ENCODE results near the gene TTC39C. TPM values are rescaled to one million over a fixed set of nuclear protein-coding genes. Genes with fewer than 3 reads are reported as not detected.

TTC39C gene
- total and polyA plus RNA-seq, 2 experiments from 2014 or later = 69.4 to 136 TPM

- Histone ChIP-seq H3K27ac (ENCODE audit: low read depth) (peak overlapping the region; percentile 34; the same call in 1 of the 2 replicates), H3K4me1 (ENCODE audit: insufficient read depth) (0 out of 2 replicates have a peak, but pooled peaks cover 7% of the 10 kb centered on the region), H3K79me2 (replicated peaks; ENCODE audit: insufficient read depth) (peaks cover 97% of the 10 kb centered on the region), H3K4me3 (no peak overlapping the region), H3F3A (replicated peaks; ENCODE audit: low read depth) (no peaks in the 10 kb centered on the region; the same call in 1 of the 2 replicates), H3K4me2 (no peak overlapping the region), H2AFZ (no peak overlapping the region), H3K36me3 (ENCODE audit: insufficient read depth) (no peaks in the 10 kb centered on the region; the same call in 1 of the 2 replicates), H3K27me3 (ENCODE audit: insufficient read depth) (no peaks in the 10 kb centered on the region), H4K20me1 (replicated peaks; ENCODE audit: insufficient read depth) (peaks cover 12% of the 10 kb centered on the region), H3K9me2 (ENCODE audit: insufficient read depth) (no peaks in the 10 kb centered on the region)
- H3K9me3 Mint-ChIP-seq = peaks cover 11% of the 10 kb centered on the region
- no peak for DNase-seq (ENCODE audit: low spot score)
- H3K4me1 Mint-ChIP-seq = peaks cover 6% of the 10 kb centered on the region; the same call in 2 of the 3 replicates
- H3K27ac Mint-ChIP-seq = no peak overlapping the region
- no peak overlapping the region for H3K4me3 Mint-ChIP-seq
- TF ChIP-seq CTCF (conservative IDR thresholded peaks at IDR 0.05; ENCODE audit: low read depth in 2 of 2) = no peak
- TF ChIP-seq EZH2phosphoT487 (IDR thresholded peaks at IDR 0.05; ENCODE audit: unreplicated experiment) = no peak
- TF ChIP-seq REST (IDR thresholded peaks at IDR 0.05; ENCODE audit: unreplicated experiment) = no peak
- no peak for TF ChIP-seq ETS1 (IDR thresholded peaks at IDR 0.05)
- TF ChIP-seq STAT1 (IDR thresholded peaks at IDR 0.05; ENCODE audit: unreplicated experiment) = no peak
- TF ChIP-seq ZNF114 (CRISPR knock-in tag; IDR thresholded peaks at IDR 0.05) = no peak
- no peak for TF ChIP-seq NANOG (IDR thresholded peaks at IDR 0.05; ENCODE audit: borderline replicate concordance)
- no peak for TF ChIP-seq CREB1 (CRISPR knock-in tag; IDR thresholded peaks at IDR 0.05; ENCODE audit: low read depth)
- no peak for ATAC-seq
- H3K27me3 Mint-ChIP-seq (ENCODE audit: insufficient read depth, low read depth, poor library complexity) = peaks cover 3% of the 10 kb centered on the region
- H3K36me3 Mint-ChIP-seq (ENCODE audit: low read depth) = peaks cover 3% of the 10 kb centered on the region; the same call in 2 of the 3 replicates
Observed at GRCh38 chr18:24043403-24043802, 28.8 kb downstream of the TTC39C start.

- peaks cover 6% of the 10 kb centered on the region for H3K27me3 Mint-ChIP-seq (ENCODE audit: insufficient read depth, low read depth, poor library complexity)
- H3K27ac Mint-ChIP-seq = no peak overlapping the region
- TF ChIP-seq EZH2 (IDR thresholded peaks at IDR 0.05; ENCODE audit: low read depth, unreplicated experiment) (no peak), JUNB (IDR thresholded peaks at IDR 0.05; ENCODE audit: unreplicated experiment) (no peak), REST (IDR thresholded peaks at IDR 0.05; ENCODE audit: unreplicated experiment) (no peak), ETS1 (IDR thresholded peaks at IDR 0.05) (no peak)
- peaks cover 3% of the 10 kb centered on the region; the same call in 1 of the 3 replicates for H3K36me3 Mint-ChIP-seq (ENCODE audit: low read depth)
- Histone ChIP-seq H3K4me3 (no peak overlapping the region), H2AFZ (no peak overlapping the region), H3K36me3 (ENCODE audit: insufficient read depth) (no peaks in the 10 kb centered on the region; the same call in 1 of the 2 replicates), H3K4me1 (ENCODE audit: insufficient read depth) (peaks cover 13% of the 10 kb centered on the region; the same call in 1 of the 2 replicates), H3F3A (replicated peaks; ENCODE audit: low read depth) (no peaks in the 10 kb centered on the region), H3K27me3 (ENCODE audit: insufficient read depth) (no peaks in the 10 kb centered on the region), H3K4me2 (no peak overlapping the region), H3K79me2 (replicated peaks; ENCODE audit: insufficient read depth) (peaks cover 97% of the 10 kb centered on the region), H3K27ac (ENCODE audit: low read depth) (no peak overlapping the region), H3K9me2 (ENCODE audit: insufficient read depth) (no peaks in the 10 kb centered on the region), H4K20me1 (replicated peaks; ENCODE audit: insufficient read depth) (0 out of 2 replicates have a peak, but pooled peaks cover 3% of the 10 kb centered on the region)
- DNase-seq (ENCODE audit: low spot score) = no peak
- no peak for ATAC-seq
- peaks cover 6% of the 10 kb centered on the region; the same call in 2 of the 3 replicates for H3K4me1 Mint-ChIP-seq
- H3K4me3 Mint-ChIP-seq = no peak overlapping the region
- no peaks in the 10 kb centered on the region for H3K9me3 Mint-ChIP-seq
Observed at GRCh38 chr18:24048261-24048660, 33.7 kb downstream of the TTC39C start.

Measured in GM23338 (cell line).